ENCODE data around the gene TDRD10.

GRCh38 chr1:154524881-154525280, 22.9 kb downstream of the TDRD10 start:
- no peak for TF ChIP-seq CTCF (IDR thresholded peaks at IDR 0.05 in 4 of 5, conservative IDR thresholded peaks at IDR 0.05 in 1 of 5)
- no peak for TF ChIP-seq POLR2A (IDR thresholded peaks at IDR 0.05)

Data from gastrocnemius medialis (tissue), 4 donors.